GM18502 (cell line): ENCODE data around the gene ADAT2.

Experiments used
- ATAC-seq: cut with Tn5 transposase; IDR thresholded peaks from one replicate; pipeline ENCODE4 v1.9.1; 2021; ENCODE audit warnings: mild to moderate bottlenecking; ENCODE audit not compliant: unreplicated experiment, poor library complexity

The ADAT2 gene

DNA sequence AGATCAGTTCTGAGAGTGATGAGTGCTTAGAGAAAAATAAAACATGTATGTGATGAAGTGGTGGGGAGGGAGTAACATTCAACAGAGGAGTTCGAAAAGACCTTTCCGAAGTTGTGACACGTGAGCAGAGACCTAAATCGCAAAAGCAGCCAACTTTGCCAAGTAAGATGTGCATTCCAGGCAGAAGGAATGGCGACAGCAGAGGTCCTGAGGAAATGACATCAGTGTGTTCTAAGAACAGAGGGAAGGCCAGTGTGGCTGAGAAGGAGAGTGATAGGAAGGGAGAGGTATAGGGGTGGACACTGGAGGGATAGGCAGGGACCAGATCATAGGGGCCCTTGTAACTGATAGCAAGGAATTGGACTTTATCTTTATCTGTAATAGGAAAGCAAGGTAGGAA lies 51.3 kb downstream of the ADAT2 start:
- no peak for ATAC-seq

- no peak for ATAC-seq
Observed at GRCh38 chr6:143397227-143398222, 53.0 kb downstream of the ADAT2 start.

- ATAC-seq: no peak
Observed at GRCh38 chr6:143396497-143397226, 53.8 kb downstream of the ADAT2 start.

DNA sequence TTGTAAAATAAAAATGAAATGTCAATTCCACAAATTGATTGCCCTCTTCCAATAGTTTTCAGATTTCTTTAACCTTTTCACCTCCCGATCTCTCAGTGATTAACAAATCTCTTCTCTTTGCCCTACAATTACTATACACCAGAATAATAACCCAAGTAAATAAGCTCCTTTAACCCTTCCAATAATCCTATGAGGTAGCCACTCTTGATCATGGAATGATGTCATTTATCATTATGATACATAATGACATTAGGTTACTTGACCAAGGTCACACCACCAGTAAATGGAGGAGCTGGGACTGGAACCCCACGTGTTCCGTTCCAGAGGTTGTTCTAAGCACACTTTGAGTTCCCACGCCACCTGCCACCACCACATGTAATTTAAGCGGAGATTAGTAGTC lies 54.8 kb downstream of the ADAT2 start:
- ATAC-seq: no peak

DNA sequence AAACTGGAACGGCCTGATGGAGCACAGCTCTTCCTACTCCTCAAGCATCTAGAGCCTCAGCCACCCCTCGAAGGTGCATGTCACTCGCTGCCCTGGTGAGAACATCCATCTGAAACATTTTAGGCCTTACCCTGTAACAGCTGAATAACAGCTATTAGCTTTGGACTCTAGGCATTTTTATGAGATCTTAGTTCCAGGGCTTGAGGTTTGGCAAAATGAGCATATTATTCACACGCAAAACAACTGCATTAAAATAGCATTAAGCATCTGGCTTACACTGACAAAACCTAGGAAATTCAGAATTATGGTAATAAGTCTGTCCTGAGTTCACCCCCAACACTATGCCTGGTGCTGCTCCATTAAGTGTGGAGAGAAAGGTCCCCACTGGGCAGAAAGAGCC lies 56.1 kb downstream of the ADAT2 start:
- no peak for ATAC-seq

DNA sequence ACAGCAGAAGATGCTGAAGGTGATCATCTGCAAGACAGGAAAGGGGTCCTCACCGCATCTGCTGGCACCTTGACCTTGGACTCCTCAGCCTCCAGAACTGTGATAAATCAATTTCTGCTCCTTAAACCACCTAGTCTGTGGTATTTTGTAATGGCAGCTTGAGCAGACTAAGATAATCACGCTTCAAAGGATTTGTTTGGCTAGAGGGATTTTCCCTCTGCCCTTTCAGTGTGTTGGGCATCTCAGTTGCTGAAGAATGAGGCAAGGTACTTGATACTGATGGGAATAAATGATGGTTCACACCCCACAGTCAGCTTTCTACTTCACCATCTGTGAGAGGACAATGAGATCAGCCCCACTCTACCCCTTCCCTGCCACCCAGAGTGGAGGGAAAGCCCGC lies 60.2 kb downstream of the ADAT2 start:
- ATAC-seq: no peak

- no peak for ATAC-seq
Observed at GRCh38 chr6:143385636-143386035, 64.9 kb downstream of the ADAT2 start.

DNA sequence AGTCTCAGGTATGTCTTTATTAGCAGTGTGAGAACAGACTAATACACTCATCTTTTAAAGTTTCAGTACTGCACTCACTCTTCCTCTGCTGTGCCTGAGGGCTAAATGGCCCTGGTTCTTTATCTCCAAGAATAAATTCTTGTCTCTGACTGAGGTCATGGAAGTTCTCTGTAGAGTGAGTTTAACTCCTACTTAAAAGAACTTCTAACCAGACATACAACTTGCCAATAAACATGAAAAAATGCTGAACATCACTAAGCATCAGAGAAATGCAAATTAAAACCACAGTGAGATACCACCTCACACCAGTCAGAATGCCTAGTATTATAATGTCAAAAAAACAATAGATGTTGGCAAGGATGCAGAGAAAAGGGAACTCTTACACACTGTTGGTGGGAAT lies 73.6 kb downstream of the ADAT2 start:
- ATAC-seq: no peak

GRCh38 chr6:143376375-143376774 lies 74.1 kb downstream of the ADAT2 start:
- ATAC-seq: no peak

DNA sequence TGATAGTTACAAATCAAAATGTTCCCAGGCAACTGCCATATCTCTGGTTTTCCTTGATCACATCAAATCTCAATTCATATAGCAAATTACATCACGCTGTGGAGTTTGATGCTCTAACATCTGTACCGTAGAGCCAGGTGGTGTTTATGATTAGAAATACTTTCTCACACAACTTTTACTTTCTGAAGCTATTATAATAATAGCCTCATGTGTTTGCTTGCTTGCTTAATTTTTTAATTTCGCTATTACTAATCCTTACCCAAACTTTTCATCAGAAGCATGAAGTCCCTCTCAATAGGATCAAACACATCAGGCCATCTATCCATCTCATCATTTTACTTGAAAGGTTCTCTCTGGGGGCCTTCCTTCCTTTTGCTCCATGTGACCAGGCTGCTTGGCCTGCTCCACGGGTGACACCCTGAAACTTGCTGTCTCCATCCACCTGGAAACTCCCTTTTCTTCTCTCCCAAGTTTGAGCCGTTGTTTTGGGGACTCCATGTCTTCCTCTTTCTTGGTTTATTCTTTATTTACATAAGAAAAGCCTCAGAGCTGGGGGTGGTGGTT lies 75.4 kb downstream of the ADAT2 start:
- ATAC-seq: no peak

GRCh38 chr6:143374014-143374413 lies 76.5 kb downstream of the ADAT2 start:
- no peak for ATAC-seq
